A172 (cell line): ENCODE results near the gene FSTL1. TPM values are rescaled to one million over a fixed set of nuclear protein-coding genes. Genes with fewer than 3 reads are reported as not detected.

Experiments
- DNase-seq: peaks from one replicate; pipeline ENCODE4 v3.0.0-alpha.2; 2015; ENCODE audit warnings: low spot score
- total RNA-seq: library from RNA; depleted of rRNA; stranded (reverse); fragments of >200 nt; shearing (Covaris generic); gene quantifications from 2 replicates; pipeline ENCODE4 v1.2.3, GENCODE V29; 2014; rRNA removed

Gene FSTL1
- total RNA-seq, 1 experiment from 2014 or later = 812 TPM

GRCh38 chr3:120355486-120355885 lies 95.3 kb downstream of the FSTL1 start:
- no peak for DNase-seq

- DNase-seq = no peak
Measured at GRCh38 chr3:120353463-120353862, 97.3 kb downstream of the FSTL1 start.

GRCh38 chr3:120352017-120352416 lies 98.8 kb downstream of the FSTL1 start:
- no peak for DNase-seq

- DNase-seq = peak; percentile 46
Measured at GRCh38 chr3:120350401-120350941, 100.3 kb downstream of the FSTL1 start.

GRCh38 chr3:120349855-120350125 lies 101.0 kb downstream of the FSTL1 start:
- peak; percentile 5 for DNase-seq

- peak; percentile 81 for DNase-seq
Measured at GRCh38 chr3:120348991-120349854, 101.6 kb downstream of the FSTL1 start, which contains the start of gene LRRC58. LRRC58 (minus strand) TSS chr3:120349354; CDS start chr3:120349243, 111 bp downstream.

GRCh38 chr3:120348065-120348990 lies 102.5 kb downstream of the FSTL1 start:
- DNase-seq = no peak

- DNase-seq = peak; percentile 66
Measured at GRCh38 chr3:120344349-120344748, 106.4 kb downstream of the FSTL1 start.

Other genes starting within 250 kb of the FSTL1 start
- 1.1 and 1.6 TPM in 2 replicates for gene GPR156, start 165.8 kb downstream of the FSTL1 start, total RNA-seq
- gene LRRC58, start 101.6 kb downstream of the FSTL1 start, total RNA-seq = 59.0 and 69.9 TPM in 2 replicates
- 203 and 290 TPM in 2 replicates for gene NDUFB4, start 145.3 kb upstream of the FSTL1 start, total RNA-seq
- 0.07 TPM in 1 of 2 replicates, not detected in the other for gene HGD, start 231.2 kb upstream of the FSTL1 start, total RNA-seq